Measurements from ENCODE around the gene GLRX. TPM values are rescaled to one million over a fixed set of nuclear protein-coding genes. Genes with fewer than 3 reads are reported as not detected.

The GLRX gene
- polyA plus RNA-seq, 2 of the 4 experiments (the other 2 are of a cell fraction): 106 to 329 TPM

- Histone ChIP-seq H3K4me3 (no peak overlapping the region), H3K4me2 (peak overlapping the region; percentile 54), H3K27ac (peak overlapping the region; percentile 73 to 82), H3K9me3 (peaks cover 6% of the 10 kb centered on the region), H3K4me1 (peaks cover 56% of the 10 kb centered on the region)
- DNase-seq (ENCODE audit: low read depth in 1 of 2, low spot score in 1 of 2) (peak; percentile 25 to 73), FAIRE-seq (no peak), ATAC-seq (peak; percentile 87 to 94)
- TF ChIP-seq, protein P1, sequence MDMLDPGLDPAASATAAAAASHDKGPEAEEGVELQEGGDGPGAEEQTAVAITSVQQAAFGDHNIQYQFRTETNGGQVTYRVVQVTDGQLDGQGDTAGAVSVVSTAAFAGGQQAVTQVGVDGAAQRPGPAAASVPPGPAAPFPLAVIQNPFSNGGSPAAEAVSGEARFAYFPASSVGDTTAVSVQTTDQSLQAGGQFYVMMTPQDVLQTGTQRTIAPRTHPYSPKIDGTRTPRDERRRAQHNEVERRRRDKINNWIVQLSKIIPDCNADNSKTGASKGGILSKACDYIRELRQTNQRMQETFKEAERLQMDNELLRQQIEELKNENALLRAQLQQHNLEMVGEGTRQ (IDR thresholded peaks at IDR 0.05): peak; percentile 19; the same call in 1 of the 2 replicates
- TF ChIP-seq, protein P2, sequence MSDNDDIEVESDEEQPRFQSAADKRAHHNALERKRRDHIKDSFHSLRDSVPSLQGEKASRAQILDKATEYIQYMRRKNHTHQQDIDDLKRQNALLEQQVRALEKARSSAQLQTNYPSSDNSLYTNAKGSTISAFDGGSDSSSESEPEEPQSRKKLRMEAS (IDR thresholded peaks at IDR 0.05): 0 out of 2 replicates have a peak, but pooled peaks have one; percentile 22
- TF ChIP-seq KDM1A (IDR thresholded peaks at IDR 0.05; ENCODE audit: low read depth) (no peak), SREBF2 (IDR thresholded peaks at IDR 0.05) (no peak), CTCF (IDR thresholded peaks at IDR 0.05) (no peak), ESRRA (IDR thresholded peaks at IDR 0.05; ENCODE audit: borderline replicate concordance, low read length) (peak; percentile 57; the same call in 1 of the 2 replicates), HEYL (CRISPR knock-in tag; IDR thresholded peaks at IDR 0.05) (no peak), JUN (IDR thresholded peaks at IDR 0.05) (peak in 1 of 2 experiments; percentile 31; a peak in 1 of 5 replicates), CBX8 (IDR thresholded peaks at IDR 0.05) (no peak)
- 46% methylated on average over 6 of the region's 6 CpGs for WGBS (ENCODE audit: missing lambda C conversion rate)
- POLR2A ChIA-PET: no interaction called here
- CTCF ChIA-PET: interaction anchor here (0.7 to 6.7 kb wide), 3 partner anchors 22 to 139 kb away, joined by 3 to 44 read pairs (median 8); no protein-coding TSS in a partner anchor
These were observed 19.0 kb downstream of the GLRX start for GRCh38 chr5:95803271-95804148.

DNA sequence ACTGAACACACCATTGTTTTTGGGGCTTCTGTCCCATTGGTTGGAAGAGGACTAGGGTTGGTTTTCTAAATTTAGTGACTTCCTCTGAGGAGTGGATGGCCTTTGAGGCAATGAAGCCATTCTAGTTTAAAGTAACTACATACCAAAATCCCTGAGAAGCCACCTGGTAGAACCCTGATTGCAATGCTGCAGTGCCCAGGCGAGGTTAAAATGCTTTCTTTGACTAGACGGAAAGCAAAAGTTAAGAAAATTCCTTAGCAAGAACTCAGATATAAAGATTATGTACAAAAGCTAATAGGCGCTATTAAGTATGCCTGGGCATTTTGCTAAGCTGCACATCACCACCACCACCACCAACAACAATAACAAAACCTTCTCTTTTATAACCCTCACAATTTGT lies 20.6 kb downstream of the GLRX start:
- 97% methylated on average over 3 of the region's 3 CpGs for WGBS (ENCODE audit: missing lambda C conversion rate)
- peaks cover 6% of the 10 kb centered on the region for H3K9me3 ChIP-seq
- peak overlapping the region; percentile 73 to 82 for H3K27ac ChIP-seq
- peaks cover 57% of the 10 kb centered on the region for H3K4me1 ChIP-seq
- no peak for FAIRE-seq
- DNase-seq (ENCODE audit: low read depth in 1 of 2, low spot score in 1 of 2): no peak
- peak overlapping the region; percentile 38 for H3K4me2 ChIP-seq
- TF ChIP-seq FOXS1 (CRISPR knock-in tag; IDR thresholded peaks at IDR 0.05) (no peak), MYC (IDR thresholded peaks at IDR 0.05; ENCODE audit: borderline replicate concordance, low read length) (no peak), ZSCAN20 (CRISPR knock-in tag; IDR thresholded peaks at IDR 0.05) (no peak), RNF2 (IDR thresholded peaks at IDR 0.05; ENCODE audit: borderline replicate concordance, low read depth) (no peak)
- TF ChIP-seq, protein P3, sequence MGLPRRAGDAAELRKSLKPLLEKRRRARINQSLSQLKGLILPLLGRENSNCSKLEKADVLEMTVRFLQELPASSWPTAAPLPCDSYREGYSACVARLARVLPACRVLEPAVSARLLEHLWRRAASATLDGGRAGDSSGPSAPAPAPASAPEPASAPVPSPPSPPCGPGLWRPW (IDR thresholded peaks at IDR 0.05): no peak
- ChIA-PET POLR2A (no interaction called here), CTCF (interaction anchor here (2.0 to 6.7 kb wide), 3 partner anchors 20 to 45 kb away, joined by 4 to 44 read pairs (median 8); no protein-coding TSS in a partner anchor)
- no peak overlapping the region for H3K4me3 ChIP-seq
- ATAC-seq: no peak

DNA sequence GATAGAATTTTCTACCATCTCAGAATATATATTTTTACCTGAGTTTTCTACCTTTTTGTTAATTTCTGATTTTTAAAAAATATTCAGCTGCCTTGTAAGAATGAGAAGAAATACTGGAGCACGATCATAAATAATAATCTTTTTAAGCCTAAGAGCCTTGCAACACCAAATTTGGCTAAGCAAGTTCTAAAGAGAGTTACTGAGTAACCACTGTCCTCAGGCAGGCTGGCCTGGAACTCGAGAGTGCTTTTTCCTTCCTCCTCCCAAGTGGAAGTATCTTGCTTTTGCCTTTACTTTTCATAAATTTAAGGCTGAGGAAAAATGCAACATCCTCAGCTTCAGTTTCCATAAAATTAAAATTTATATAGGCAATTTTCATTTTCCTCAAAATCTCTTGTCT lies 21.0 kb downstream of the GLRX start:
- Histone ChIP-seq H3K4me1 (peaks cover 57% of the 10 kb centered on the region), H3K9me3 (peaks cover 6% of the 10 kb centered on the region), H3K4me2 (peak overlapping the region; percentile 38), H3K4me3 (no peak overlapping the region), H3K27ac (peak overlapping the region; percentile 73 to 82)
- CTCF ChIA-PET: interaction anchor here (2.0 to 3.1 kb wide), 3 partner anchors 21 to 46 kb away, joined by 4 to 12 read pairs (median 8); no protein-coding TSS in a partner anchor
- POLR2A ChIA-PET: no interaction called here
- no peak for ATAC-seq
- no peak for DNase-seq (ENCODE audit: low read depth in 1 of 2, low spot score in 1 of 2)
- WGBS (ENCODE audit: missing lambda C conversion rate): 18% methylated on average over 2 of the region's 2 CpGs
- no peak for FAIRE-seq
- TF ChIP-seq GATA3 (IDR thresholded peaks at IDR 0.05; ENCODE audit: borderline replicate concordance): no peak
- no peak for TF ChIP-seq E2F6 (IDR thresholded peaks at IDR 0.05; ENCODE audit: borderline replicate concordance, low read depth)
- TF ChIP-seq JUN (IDR thresholded peaks at IDR 0.05): no peak
- TF ChIP-seq, protein P2 (IDR thresholded peaks at IDR 0.05): no peak
- TF ChIP-seq HEYL (CRISPR knock-in tag; IDR thresholded peaks at IDR 0.05): no peak
- no peak for TF ChIP-seq MAZ (IDR thresholded peaks at IDR 0.05; ENCODE audit: borderline replicate concordance, low read depth, low read length)
- TF ChIP-seq PBX3 (IDR thresholded peaks at IDR 0.05): no peak
- TF ChIP-seq, protein P4, sequence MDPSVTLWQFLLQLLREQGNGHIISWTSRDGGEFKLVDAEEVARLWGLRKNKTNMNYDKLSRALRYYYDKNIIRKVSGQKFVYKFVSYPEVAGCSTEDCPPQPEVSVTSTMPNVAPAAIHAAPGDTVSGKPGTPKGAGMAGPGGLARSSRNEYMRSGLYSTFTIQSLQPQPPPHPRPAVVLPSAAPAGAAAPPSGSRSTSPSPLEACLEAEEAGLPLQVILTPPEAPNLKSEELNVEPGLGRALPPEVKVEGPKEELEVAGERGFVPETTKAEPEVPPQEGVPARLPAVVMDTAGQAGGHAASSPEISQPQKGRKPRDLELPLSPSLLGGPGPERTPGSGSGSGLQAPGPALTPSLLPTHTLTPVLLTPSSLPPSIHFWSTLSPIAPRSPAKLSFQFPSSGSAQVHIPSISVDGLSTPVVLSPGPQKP (IDR thresholded peaks at IDR 0.05; ENCODE audit: low read depth, low read length): no peak
- TF ChIP-seq HOXA7 (CRISPR knock-in tag; IDR thresholded peaks at IDR 0.05): no peak
- TF ChIP-seq NFE2L2 (conservative IDR thresholded peaks at IDR 0.05; ENCODE audit: low read length): no peak
- no peak for TF ChIP-seq RARB (CRISPR knock-in tag; IDR thresholded peaks at IDR 0.05)
- TF ChIP-seq FOSB (CRISPR knock-in tag; IDR thresholded peaks at IDR 0.05): no peak
- no peak for TF ChIP-seq TP53 (CRISPR knock-in tag; IDR thresholded peaks at IDR 0.05)
- no peak for TF ChIP-seq NPAS2 (CRISPR knock-in tag; IDR thresholded peaks at IDR 0.05; ENCODE audit: borderline replicate concordance)
- TF ChIP-seq RAD21 (conservative IDR thresholded peaks at IDR 0.05 in 1 of 2, IDR thresholded peaks at IDR 0.05 in 1 of 2): no peak
- TF ChIP-seq POLR2A (IDR thresholded peaks at IDR 0.05; ENCODE audit: low read length): no peak

Measured in A549 (cell line).